GM19099 (cell line): ENCODE measurements around the gene RUNDC3A.

Experiments used
- POLR2A ChIP-seq: IDR thresholded peaks from 3 replicates; pipeline ENCODE4 v1.6.1; 2011; ENCODE audit warnings: low read depth; ENCODE audit not compliant: insufficient read length; ENCODE audit errors: extremely low read depth

The RUNDC3A gene

GRCh38 chr17:44277976-44278375 is 30.4 kb upstream of the RUNDC3A start:
- no peak for TF ChIP-seq POLR2A

DNA sequence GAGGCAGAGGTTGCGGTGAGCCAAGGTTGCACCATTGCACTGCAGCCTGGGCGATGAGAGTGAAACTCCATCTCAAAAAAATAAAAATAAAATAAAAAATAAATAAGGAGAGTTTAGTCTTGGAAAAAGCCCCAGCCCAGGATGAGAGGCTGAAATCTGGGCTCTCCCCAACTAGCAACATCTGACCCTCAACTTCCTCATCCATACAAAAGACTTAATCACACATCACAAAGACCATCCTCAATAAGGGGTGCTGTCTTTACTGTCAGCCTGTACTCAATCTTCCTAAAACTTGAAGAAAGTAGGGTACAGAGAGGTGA is 29.1 kb upstream of the RUNDC3A start:
- no peak for TF ChIP-seq POLR2A

DNA sequence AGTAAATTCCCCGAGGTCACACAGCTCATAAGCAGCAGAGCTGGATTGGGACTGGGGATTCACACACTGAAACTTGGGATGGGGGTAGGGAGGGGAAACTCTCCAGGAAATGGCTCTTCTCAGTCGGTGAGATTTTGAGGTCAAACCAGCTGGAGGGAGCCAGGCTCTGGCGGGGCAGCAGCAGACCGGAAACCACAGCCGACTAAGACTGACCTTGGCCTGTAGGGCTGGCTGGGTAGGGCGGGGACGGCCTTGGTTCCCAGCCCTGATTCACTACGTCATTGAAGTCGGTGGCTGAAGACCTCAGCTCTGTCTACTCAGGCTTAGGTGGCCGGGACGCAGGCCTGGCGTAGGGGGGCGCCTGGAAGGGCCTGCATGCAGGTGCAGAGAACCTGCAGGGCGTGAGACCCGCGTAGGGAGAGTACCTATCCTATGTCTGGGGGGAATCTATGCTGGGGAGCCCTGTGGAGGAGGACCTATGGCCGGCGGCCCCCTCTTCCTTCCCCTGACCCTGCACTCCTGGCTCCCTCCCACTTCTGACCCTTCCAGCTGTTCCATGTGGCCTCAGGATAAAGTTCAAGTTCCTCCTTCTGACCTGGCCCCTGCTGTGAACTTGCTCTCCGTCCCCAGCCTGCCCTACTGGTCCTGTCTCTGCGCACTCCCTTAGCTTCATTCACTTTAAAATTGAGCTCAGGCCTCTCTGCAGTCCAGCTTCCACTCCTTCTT is 28.6 kb upstream of the RUNDC3A start:
- peak; percentile 45 for TF ChIP-seq POLR2A

GRCh38 chr17:44280392-44280937 is 27.9 kb upstream of the RUNDC3A start:
- TF ChIP-seq POLR2A, result no peak

DNA sequence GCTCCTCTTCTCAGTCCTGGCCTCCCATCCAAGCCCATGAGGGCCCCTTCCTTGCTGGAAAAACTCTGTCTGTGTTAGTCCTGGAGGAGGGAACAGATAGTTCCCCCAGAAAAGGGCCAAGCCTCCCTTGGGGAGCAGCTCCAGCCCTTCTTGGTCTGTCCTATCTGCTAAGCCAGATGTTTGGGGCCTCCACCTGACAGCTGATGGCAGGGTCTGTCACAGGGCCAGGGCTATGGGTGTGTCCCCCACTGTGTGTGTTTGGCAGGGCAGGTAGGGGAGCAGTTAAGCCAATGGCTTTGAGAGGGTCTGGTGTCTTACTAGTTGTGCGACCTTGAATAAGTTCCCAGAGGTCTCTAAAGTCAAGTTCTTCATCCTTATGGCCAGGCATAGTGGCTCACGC is 26.8 kb upstream of the RUNDC3A start:
- TF ChIP-seq POLR2A, result no peak

- no peak for TF ChIP-seq POLR2A
These were observed 26.1 kb upstream of the RUNDC3A start for GRCh38 chr17:44282264-44282663.

DNA sequence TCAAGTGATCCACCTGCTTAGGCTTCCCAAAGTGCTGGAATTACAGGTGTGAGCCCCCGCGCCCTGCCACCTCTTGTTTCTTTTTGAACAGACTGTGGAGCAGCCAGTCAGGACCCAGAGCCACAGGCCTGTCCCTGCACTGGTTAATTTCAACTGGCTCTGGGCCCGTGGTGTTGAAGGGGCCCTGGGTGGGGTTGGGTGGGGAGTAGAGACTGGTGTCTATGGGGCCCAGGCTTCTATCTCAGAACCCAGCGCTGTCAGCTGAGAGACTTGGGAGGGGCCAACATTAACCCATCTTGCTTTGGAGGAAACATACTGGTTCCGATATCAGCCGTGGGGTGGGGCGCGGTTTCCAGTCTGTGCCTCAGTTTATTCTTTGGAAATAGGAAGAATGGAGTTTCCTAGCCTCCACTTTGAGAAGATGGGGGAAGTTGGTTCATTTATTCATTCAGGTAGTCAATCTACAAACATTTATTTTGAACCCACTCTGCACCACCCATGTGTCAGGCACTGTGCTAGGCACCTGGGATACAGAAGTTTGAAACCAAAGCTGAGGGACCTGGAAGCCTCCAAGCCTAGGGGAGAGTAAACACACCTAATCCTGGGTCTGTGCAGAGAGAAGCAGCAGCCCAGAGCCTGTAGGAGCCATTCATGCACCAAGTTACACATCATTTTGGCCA is 24.9 kb upstream of the RUNDC3A start:
- TF ChIP-seq POLR2A, result no peak

DNA sequence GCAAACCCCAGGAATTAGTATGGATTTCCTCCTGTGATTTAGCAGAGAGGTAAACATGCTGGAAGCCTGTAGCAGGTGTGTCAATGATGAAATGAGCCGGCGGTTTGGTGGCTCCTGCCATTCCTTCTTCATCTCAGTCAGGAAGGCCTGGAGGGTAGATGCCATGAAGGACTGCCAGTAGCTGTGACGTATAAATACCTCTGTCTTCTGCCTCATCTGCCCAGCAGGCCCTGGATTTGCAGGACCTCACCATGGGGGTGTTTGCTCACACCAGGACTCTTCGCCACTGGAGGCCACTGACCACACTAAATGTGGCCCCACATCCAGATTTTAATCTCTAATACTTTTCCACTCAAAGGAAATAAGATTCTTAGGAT is 24.4 kb upstream of the RUNDC3A start:
- no peak for TF ChIP-seq POLR2A

- no peak for TF ChIP-seq POLR2A
These were observed 20.8 kb upstream of the RUNDC3A start for GRCh38 chr17:44287651-44288050.

- TF ChIP-seq POLR2A, result no peak
These were observed 14.7 kb upstream of the RUNDC3A start for GRCh38 chr17:44293509-44294226.

DNA sequence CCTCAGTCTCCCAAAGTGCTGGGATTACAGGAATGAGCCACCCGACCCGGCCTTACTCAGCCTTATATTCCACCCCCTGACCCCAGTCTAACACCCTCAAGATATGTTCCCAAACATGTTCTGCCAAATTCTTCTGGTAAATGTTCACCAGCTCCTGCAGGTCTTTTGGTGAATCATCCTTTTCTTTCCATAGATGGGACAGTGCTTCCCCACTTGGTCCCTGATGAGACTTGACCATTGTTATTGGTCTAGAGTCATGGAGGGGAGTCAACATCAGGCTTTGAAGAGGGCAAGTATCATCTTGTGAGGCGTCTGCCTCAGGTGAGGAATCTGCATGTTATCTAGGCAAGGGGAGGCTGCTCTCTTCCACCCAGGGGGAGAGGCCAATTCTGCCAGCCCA is 10.4 kb upstream of the RUNDC3A start:
- no peak for TF ChIP-seq POLR2A

GRCh38 chr17:44304651-44305050 is 3.8 kb upstream of the RUNDC3A start:
- TF ChIP-seq POLR2A, result no peak

DNA sequence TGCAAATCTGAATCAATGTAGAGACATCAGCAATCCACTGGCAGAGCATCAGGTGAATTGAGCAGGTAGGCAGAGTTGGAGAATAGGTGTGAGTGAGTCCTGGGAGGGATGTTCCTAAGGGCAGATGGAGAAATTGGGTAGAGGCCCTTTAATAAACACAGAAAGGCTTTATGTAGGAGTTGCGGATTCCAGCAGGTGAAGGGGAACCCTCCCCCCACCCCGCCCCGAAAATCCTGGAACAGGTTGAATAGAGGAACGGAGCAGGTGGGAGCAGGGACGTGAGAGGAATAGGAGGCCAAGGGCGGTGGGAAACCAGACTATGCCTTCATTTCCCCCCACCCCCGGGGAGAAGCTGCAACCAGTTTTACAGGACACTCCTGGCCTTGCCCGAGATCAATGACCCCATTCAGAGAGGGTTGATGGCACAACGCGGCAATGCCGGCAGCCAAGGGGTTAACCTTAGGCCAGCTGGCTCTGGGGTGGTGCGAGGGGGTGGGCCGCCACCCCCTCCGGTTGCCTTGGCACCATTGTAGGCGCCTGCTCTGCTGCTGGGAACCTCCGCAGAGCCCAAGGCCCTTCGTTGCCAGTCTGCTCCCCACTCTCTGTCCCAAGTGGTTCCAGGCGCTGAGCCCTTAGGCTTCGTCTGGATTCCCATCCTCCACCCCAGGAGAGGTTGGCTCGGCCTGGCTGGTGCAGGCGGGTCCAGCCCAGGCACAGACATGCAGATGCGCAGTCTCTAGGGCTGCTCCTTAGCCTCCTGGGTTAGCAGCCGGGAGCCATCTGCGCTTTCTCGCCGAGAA is 814 bp upstream of the RUNDC3A start:
- no peak for TF ChIP-seq POLR2A

GRCh38 chr17:44308865-44309264 is 464 bp downstream of the RUNDC3A start:
- TF ChIP-seq POLR2A, result no peak

GRCh38 chr17:44309472-44309871 is 1.1 kb downstream of the RUNDC3A start:
- no peak for TF ChIP-seq POLR2A

DNA sequence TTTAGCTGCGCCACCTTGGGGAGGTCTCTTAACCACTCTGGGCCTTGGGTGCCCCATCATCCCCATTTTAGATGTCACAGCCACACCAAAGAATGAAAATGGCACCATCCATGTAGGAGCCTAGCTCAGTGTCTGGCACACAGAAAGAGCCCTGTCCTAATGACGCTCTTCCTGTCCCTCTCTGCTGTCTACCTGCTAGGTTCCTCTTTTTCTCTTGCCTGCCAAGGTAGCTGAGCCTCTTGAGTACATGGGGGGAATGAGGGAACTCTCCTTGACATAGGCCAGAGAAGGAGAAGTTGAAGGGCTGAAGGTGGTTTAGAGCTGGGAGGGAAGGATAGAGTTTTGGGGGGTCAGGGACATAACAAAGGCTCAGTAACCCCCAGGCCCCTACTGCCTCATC is 1.8 kb downstream of the RUNDC3A start:
- no peak for TF ChIP-seq POLR2A
